ENCODE data around the gene KRTAP4-7.
"Not testable (repeated sequence)": the region's sequence is repeated elsewhere in the genome, so short reads cannot be mapped to it uniquely, and the experiment has no call there.

Gene KRTAP4-7

DNA sequence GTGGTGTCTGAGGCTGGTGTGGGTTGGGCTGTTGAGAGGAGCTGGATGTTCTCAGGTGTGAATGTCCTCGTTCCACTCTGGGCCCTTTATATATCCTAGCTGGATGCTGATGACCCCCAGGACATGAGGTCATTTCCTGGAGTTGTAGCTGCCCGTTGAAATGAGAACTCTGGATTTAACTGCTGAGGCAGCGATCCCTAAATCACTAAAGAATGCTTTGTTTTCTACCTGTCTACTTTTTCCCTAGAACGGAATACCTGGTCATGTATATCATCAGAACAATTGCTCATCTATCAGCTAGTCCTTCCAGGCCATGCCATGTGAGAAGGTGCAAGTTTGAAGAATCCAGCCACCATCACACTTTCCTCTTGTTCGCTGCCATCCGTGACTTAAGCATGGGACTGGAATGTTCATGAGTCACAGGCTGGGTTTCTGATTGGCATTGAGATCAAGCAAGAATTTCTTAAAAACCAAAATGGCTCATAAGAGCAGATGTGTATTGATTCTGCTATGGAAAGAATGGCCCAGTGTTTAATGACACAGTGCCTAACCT is 23.8 kb upstream of the KRTAP4-7 start, which contains the start of gene KRTAP2-3:
TSS of gene KRTAP2-3 (minus strand) at position 63 of the 553 bp plus-strand sequence. CDS start 64 bp downstream, outside the sequence.
- H3K4me3 ChIP-seq (ENCODE audit: low read length), result no peak within 1 kb of the TSS
- no peak for TF ChIP-seq ZNF274 (IDR thresholded peaks at IDR 0.05; ENCODE audit: low read depth, low read length)

DNA sequence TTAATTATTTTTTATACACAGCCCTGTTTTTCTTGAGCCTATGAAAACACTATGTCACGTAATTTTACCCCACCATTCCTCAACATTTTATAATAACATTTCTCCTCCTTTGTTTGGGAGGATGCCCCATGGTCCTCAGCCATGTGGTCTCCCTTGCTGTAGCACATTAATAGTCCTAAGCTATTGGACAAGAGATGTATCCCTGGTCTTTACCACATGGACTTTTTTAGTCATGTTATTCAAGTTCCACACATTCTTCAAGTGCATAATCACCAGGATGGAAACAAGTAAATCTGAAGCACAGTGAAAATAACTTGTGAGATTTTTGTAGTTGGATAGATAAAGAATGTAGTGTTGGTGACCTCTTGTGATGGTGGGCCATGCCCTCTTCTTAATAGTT is 22.0 kb upstream of the KRTAP4-7 start:
- no peak overlapping the region for H3K4me3 ChIP-seq (ENCODE audit: low read length)
- TF ChIP-seq ZNF274 (IDR thresholded peaks at IDR 0.05; ENCODE audit: low read depth, low read length), result no peak

DNA sequence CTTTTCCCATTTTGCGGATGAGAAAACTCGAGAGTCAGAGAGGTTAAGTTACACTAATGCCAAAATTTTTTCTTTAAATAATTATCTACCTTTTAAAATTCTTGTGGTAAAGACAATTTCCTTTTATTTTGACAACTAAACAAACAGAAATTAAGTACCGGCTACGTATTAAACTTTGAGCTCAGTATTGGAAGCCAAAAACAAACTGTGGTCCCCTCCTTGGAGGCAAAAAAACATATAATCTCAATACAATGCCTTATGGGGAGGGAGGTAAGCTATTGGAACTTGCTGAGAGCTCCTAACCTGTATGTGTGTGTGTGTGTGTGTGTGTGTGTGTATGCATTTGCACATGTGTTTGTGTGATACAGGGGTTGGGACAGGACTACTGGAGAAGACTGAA is 20.5 kb upstream of the KRTAP4-7 start:
- no peak overlapping the region for H3K4me3 ChIP-seq (ENCODE audit: low read length)
- TF ChIP-seq ZNF274 (IDR thresholded peaks at IDR 0.05; ENCODE audit: low read depth, low read length), result no peak

DNA sequence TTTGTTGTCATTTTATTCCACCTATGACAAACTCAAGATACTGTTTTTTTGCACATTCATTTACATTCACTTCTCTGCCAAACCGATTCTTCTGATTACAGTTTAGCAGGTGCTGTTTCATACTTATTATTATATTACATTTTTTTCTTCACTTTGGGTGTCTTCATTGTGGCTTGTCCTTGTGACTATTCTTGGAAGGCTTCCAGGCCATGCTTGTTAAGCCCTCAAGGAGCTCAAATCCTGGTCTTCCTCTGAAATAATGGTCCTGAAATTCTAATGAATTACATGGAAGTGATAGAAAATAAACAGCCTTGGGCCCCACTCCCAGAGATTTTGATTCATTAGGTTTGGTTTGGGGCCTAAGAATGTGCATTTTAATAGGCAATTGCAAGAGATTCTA is 19.6 kb upstream of the KRTAP4-7 start:
- no peak overlapping the region for H3K4me3 ChIP-seq (ENCODE audit: low read length)
- TF ChIP-seq ZNF274 (IDR thresholded peaks at IDR 0.05; ENCODE audit: low read depth, low read length), result no peak

DNA sequence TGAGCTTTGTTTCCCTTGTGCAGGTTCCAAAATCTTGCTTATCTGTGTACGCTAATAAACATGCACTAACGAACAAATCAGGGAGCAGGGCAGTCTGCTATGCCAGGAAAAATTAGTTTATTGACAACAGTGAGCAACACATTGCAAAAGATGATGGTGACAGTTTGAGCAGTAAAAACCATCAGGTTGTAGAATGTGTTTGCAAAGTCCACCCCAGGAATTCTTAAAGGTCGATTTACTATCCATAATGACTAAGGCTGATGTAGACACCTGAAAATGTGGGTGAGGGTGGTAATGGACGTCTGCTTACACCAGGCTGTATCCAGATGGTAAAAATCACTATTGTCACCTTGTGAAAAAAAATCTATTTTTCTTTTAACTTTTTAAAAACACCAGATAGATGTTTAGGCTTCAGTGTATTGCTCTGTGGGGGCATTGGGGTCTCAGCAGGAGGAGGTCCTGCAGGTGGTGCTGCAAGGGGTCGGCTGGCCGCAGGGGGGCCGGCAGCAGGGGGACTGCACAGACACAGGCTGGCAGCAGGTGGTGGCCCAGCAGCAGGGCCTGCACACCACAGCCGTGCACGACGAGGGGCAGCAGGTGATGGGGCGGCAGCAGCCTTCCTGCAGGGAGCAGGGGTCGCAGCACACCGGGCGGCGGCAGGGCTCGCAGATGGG is 18.8 kb upstream of the KRTAP4-7 start:
- not testable (repeated sequence) for H3K4me3 ChIP-seq (ENCODE audit: low read length)

DNA sequence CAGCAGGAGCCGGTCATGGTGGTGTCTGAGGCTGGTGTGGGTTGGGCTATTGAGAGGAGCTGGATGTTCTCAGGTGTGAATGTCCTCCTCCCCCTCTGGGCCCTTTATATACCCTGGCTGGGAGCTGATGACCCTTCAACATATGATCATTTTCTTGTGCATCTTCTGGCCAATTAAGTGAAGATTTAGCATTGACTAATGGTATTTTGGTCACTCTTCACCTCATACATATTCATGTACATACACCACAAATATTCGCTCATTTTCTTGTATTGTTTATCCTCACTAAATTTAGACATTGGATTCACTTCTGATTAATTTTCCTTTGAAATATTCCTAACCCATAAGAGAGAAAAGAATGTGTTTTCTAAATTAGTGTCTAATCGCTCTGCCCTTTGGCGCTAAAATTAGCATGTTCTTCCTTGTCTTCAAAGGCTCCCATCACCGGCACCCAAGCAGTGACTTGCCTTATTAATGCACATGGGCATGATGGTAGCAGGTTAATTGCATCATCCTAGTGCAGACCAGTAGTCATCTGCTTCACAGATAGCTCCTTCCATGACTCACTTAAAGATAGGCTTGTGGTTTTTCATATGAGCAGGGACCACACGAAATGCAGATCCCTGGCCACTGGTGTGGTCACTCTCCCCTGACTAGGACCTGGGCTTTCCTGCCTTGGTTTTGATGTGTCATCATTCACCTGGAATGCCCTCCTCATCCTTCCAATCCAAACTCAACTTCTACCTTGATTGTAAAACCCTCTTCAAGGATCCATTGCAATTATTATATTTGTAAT is 17.9 kb upstream of the KRTAP4-7 start, which contains the start of gene KRTAP2-4:
TSS of gene KRTAP2-4 (minus strand) at position 51 of the 796 bp plus-strand sequence. CDS start at position 17, 34 bp downstream.
- no peak for TF ChIP-seq ZNF274 (IDR thresholded peaks at IDR 0.05; ENCODE audit: low read depth, low read length)
- H3K4me3 ChIP-seq (ENCODE audit: low read length), result no peak within 1 kb of the TSS

DNA sequence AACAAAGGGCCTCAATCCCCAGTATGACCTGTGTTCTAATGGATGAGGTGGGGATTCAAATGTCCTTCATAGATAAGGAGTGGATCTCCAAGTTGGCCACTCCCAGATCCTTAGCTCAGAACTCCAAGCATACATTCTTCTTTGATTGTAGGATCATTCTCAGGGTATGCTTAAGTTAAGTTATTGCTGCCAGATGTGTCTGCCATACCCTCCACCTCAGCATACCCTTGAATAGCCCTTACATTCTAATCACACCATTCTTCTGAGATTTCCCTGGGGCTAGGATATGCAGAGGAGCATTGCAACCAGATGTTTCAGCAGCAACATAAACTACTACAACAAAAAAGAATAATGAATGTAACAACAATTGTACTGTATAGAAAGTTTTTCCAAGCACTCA is 16.7 kb upstream of the KRTAP4-7 start:
- H3K4me3 ChIP-seq (ENCODE audit: low read length), result no peak overlapping the region
- TF ChIP-seq ZNF274 (IDR thresholded peaks at IDR 0.05; ENCODE audit: low read depth, low read length), result no peak

DNA sequence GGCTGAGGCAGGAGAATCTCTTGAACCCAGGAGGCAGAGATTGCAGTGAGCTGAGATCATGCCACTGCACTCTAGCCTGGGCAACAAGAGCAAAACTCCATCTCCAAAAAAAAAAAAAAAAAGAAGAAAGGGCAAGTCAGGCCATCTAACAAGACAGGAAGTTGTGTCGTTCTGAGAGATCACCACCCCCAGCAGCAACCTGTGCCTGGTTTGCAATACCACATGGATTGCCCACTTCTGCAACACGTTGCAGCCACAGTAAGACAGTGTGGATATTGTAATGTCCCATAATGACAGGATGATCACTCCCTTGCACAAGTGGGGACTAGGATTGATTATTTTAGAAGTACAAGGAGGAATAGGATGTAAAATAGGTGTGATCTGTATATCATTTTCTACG is 14.9 kb upstream of the KRTAP4-7 start:
- H3K4me3 ChIP-seq (ENCODE audit: low read length), result no peak overlapping the region
- TF ChIP-seq ZNF274 (IDR thresholded peaks at IDR 0.05; ENCODE audit: low read depth, low read length), result no peak

DNA sequence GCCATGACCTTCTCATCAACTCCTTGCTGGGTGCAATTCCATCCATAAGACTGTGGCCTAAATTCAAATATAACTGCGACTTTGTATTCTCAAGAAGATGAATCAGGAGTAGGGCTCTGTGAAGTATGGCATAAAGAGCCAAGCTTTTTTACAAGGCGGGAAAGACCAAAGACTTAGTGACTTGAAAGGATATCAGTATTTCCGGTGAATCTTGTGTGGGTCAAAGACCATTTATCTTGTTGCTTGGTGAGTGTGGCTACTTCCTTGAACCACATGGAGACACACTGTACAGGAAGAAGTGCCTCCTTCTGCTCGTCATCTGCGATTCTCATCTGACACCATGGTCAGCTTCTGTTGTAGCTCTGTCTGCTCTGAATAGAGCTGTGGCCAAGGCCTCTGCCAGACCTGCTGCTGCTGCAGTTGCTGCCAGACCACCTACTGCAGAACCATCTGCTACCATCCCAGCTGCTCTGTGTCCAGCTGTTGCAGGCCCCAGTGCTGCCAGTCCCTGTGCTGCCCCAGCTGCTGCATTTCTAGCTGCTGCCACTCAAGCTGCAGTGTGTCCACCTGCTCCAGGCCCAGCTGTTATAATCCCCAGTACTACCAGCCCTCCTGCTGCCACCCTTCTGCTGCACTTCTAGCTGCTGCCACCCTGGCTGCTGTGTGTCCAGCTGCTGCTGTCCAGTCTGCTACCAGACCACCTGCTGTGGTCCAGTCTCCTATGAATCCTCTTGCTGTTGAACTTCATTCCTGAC is 12.2 kb upstream of the KRTAP4-7 start:
- H3K4me3 ChIP-seq (ENCODE audit: low read length), result no peak overlapping the region
- no peak for TF ChIP-seq ZNF274 (IDR thresholded peaks at IDR 0.05; ENCODE audit: low read depth, low read length)

DNA sequence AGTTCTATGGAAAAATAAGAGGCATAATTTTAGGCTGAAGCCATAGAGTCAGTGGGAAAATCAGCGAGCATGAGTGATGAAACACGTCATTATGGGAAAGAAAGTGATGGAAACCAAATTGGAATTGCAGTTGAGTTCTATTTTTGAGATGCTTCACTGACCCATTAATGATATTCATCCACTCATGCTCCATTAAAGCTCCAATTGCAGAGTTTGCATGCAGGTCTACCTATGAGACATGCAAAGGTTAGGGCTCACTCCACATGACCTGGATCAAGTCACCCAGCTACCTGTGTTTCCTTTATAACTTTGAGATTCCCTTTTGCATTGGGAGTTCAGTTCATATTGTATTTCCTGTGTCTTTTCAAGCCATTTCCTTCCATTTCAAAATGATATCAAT is 10.3 kb upstream of the KRTAP4-7 start:
- no peak overlapping the region for H3K4me3 ChIP-seq (ENCODE audit: low read length)
- no peak for TF ChIP-seq ZNF274 (IDR thresholded peaks at IDR 0.05; ENCODE audit: low read depth, low read length)

DNA sequence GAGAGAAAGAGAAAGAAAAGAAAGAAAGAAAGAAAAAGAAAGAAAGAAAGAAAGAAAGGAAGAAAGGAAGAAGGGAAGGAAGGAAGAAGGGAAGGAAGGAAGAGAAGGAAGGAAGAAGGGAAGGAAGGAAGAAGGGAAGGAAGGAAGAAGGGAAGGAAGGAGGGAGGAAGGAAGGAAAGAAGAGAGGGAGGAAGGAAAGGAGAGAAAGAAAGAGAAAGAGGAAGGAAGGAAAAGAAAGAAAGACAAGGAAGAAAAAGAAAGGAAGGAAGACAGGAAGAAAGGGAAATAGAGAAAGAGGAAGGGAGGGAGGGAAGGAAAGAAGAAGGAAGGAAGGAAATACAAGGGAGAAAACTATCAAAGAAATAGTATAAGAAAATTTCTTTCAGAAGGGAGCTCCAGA is 7.2 kb upstream of the KRTAP4-7 start:
- no peak overlapping the region for H3K4me3 ChIP-seq (ENCODE audit: low read length)
- TF ChIP-seq ZNF274 (IDR thresholded peaks at IDR 0.05; ENCODE audit: low read depth, low read length), result no peak

DNA sequence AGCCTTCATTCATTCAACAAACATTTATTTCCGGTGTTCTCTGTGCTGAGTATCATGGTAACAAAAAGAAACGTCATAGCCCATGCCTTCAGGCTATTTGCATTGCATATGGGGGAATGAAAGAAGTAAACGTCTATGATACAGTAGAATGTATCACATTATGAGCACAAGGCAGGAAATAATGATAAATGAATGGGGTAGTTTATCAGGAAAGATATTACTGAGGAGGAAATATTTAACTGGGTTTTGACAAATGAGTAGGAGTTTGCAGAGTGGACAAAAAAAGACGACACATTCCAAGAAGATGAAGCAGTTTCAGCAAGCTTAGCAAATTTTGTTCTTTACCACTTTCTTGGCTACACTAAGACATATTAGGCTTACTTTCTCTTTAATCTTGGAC is 1.3 kb upstream of the KRTAP4-7 start:
- H3K4me3 ChIP-seq (ENCODE audit: low read length), result no peak overlapping the region
- TF ChIP-seq ZNF274 (IDR thresholded peaks at IDR 0.05; ENCODE audit: low read depth, low read length), result no peak

DNA sequence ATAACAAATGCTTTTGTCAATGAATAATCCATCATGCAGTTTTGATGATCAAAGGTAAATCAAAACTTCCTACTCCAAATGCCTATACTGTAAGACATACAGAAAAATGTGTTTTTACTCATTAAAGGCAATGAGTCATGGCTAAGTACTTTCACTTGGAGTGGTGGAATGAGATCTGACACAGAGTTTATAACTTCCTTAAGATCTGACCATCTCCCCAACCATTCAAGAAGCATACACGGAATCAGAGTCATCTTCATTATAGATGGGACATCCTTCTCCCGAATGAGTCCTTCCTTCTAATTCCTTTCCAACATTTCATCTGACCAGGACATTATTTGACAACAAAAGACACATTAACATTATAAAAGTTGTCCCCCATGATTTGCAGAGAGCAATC is 523 bp upstream of the KRTAP4-7 start:
- not testable (repeated sequence) for H3K4me3 ChIP-seq (ENCODE audit: low read length)

DNA sequence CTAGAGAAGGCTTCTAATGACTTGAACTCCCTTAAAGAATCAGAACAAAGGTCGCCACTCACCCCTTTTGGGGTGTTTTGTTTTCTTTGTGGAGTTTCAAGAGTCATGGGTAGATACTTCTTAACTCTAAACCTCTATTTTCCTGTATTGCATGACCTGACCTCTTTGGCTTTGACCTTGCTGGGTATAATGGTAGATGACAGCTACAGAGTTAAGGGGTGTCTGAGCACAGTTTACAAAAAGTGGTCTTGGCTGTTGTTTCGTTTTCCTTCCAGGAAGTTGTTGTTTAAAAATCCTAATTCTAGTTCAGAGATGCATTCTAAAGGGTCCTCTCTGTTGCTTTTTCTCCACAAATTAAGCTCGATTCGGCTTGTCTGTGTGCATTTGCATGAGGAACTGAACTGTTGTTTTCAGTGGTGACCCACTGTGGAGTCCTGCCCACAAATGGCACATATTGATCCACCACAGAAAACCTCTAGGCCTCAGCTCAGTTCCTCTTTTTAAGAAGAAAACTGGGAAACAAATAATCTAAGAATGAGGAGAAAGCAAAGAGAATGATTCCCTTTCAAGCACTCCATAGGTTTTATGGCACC is 4.9 kb downstream of the KRTAP4-7 start:
- H3K4me3 ChIP-seq (ENCODE audit: low read length), result not testable (repeated sequence)
